ENCODE results near the gene LRRC17. TPM values are rescaled to one million over a fixed set of nuclear protein-coding genes. Genes with fewer than 3 reads are reported as not detected.

Gene LRRC17
- total RNA-seq, 1 donor from 2014 or later, result 6.2 TPM

- H3K4me3 ChIP-seq (ENCODE audit: low read depth, low read length), result no peak overlapping the region
- H3K27me3 ChIP-seq (ENCODE audit: control insufficient read depth, insufficient read depth, low read length), result no peaks in the 10 kb centered on the region
- H3K36me3 ChIP-seq (ENCODE audit: control insufficient read depth, insufficient read depth, low read length), result no peaks in the 10 kb centered on the region
- no peak for DNase-seq (ENCODE audit: low read depth)
- TF ChIP-seq CTCF (IDR thresholded peaks at IDR 0.05; ENCODE audit: insufficient read depth, low read length, poor library complexity, severe bottlenecking), result no peak
Observed at GRCh38 chr7:102917436-102918353, 4.9 kb downstream of the LRRC17 start.

GRCh38 chr7:102918845-102919244 lies 6.0 kb downstream of the LRRC17 start:
- no peak for DNase-seq (ENCODE audit: low read depth)

GRCh38 chr7:102925976-102926782 lies 13.4 kb downstream of the LRRC17 start:
- no peak for TF ChIP-seq CTCF (IDR thresholded peaks at IDR 0.05; ENCODE audit: insufficient read depth, low read length, poor library complexity, severe bottlenecking)
- Histone ChIP-seq H3K4me3 (ENCODE audit: low read depth, low read length) (no peak overlapping the region), H3K36me3 (ENCODE audit: control insufficient read depth, insufficient read depth, low read length) (no peaks in the 10 kb centered on the region), H3K27me3 (ENCODE audit: control insufficient read depth, insufficient read depth, low read length) (no peaks in the 10 kb centered on the region)
- DNase-seq (ENCODE audit: low read depth), result no peak

More at GRCh38 chr7:102918845-102919244, 6.0 kb downstream of the LRRC17 start:
- H3K27me3 ChIP-seq (ENCODE audit: control insufficient read depth, insufficient read depth, low read length), result no peaks in the 10 kb centered on the region
- TF ChIP-seq CTCF (IDR thresholded peaks at IDR 0.05; ENCODE audit: insufficient read depth, low read length, poor library complexity, severe bottlenecking), result no peak
- no peaks in the 10 kb centered on the region for H3K36me3 ChIP-seq (ENCODE audit: control insufficient read depth, insufficient read depth, low read length)
- H3K4me3 ChIP-seq (ENCODE audit: low read depth, low read length), result no peak overlapping the region

- no peaks in the 10 kb centered on the region for H3K27me3 ChIP-seq (ENCODE audit: control insufficient read depth, insufficient read depth, low read length)
- no peak for TF ChIP-seq CTCF (IDR thresholded peaks at IDR 0.05; ENCODE audit: insufficient read depth, low read length, poor library complexity, severe bottlenecking)
- H3K36me3 ChIP-seq (ENCODE audit: control insufficient read depth, insufficient read depth, low read length), result no peaks in the 10 kb centered on the region
- DNase-seq (ENCODE audit: low read depth), result no peak
- no peak overlapping the region for H3K4me3 ChIP-seq (ENCODE audit: low read depth, low read length)
Observed at GRCh38 chr7:102926783-102927140, 14.0 kb downstream of the LRRC17 start.

GRCh38 chr7:102927312-102927933 lies 14.6 kb downstream of the LRRC17 start:
- Histone ChIP-seq H3K27me3 (ENCODE audit: control insufficient read depth, insufficient read depth, low read length) (no peaks in the 10 kb centered on the region), H3K36me3 (ENCODE audit: control insufficient read depth, insufficient read depth, low read length) (no peaks in the 10 kb centered on the region), H3K4me3 (ENCODE audit: low read depth, low read length) (no peak overlapping the region)
- TF ChIP-seq CTCF (IDR thresholded peaks at IDR 0.05; ENCODE audit: insufficient read depth, low read length, poor library complexity, severe bottlenecking), result no peak
- peak; percentile 55 for DNase-seq (ENCODE audit: low read depth)
